AG10803 (cell line): ENCODE data around the gene PCDH9.
A peak's percentile ranks its signal among the peaks of the same experiment; 100 is the strongest.

Experiments used
- DNase-seq: peaks from one replicate; pipeline ENCODE4 v3.0.0; 2010; ENCODE audit warnings: low read depth
- H3K4me3 ChIP-seq: 2 replicates; pipeline ENCODE4 v1.5.1; 2011; ENCODE audit warnings: mild to moderate bottlenecking, low read length, control low read depth
- TF ChIP-seq, protein P1 (sequence below): conservative IDR thresholded peaks from 2 replicates; pipeline ENCODE4 v1.5.1; 2011; ENCODE audit warnings: mild to moderate bottlenecking, low read length, control low read depth, inconsistent platforms

The PCDH9 gene

DNA sequence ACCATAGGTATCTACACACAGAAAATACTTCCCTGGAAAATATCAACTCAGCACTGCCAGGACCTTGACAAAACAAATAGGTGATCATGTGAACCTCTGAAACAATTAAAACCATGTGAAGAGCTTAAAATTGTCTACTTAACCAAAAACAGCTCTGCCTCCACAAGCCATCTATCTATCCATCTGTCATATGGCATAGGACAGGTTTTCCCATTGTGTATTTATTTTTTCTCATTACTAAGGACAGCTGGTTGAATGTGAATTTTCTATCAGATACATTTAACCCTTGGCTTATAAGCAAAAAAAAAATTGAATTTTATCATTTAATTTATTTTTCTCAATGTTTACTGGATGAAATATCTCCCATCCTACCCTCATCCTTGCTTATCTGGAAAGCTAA is 279.5 kb downstream of the PCDH9 start:
- TF ChIP-seq, protein P1, sequence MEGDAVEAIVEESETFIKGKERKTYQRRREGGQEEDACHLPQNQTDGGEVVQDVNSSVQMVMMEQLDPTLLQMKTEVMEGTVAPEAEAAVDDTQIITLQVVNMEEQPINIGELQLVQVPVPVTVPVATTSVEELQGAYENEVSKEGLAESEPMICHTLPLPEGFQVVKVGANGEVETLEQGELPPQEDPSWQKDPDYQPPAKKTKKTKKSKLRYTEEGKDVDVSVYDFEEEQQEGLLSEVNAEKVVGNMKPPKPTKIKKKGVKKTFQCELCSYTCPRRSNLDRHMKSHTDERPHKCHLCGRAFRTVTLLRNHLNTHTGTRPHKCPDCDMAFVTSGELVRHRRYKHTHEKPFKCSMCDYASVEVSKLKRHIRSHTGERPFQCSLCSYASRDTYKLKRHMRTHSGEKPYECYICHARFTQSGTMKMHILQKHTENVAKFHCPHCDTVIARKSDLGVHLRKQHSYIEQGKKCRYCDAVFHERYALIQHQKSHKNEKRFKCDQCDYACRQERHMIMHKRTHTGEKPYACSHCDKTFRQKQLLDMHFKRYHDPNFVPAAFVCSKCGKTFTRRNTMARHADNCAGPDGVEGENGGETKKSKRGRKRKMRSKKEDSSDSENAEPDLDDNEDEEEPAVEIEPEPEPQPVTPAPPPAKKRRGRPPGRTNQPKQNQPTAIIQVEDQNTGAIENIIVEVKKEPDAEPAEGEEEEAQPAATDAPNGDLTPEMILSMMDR = no peak
- H3K4me3 ChIP-seq = no peak overlapping the region
- DNase-seq = no peak

DNA sequence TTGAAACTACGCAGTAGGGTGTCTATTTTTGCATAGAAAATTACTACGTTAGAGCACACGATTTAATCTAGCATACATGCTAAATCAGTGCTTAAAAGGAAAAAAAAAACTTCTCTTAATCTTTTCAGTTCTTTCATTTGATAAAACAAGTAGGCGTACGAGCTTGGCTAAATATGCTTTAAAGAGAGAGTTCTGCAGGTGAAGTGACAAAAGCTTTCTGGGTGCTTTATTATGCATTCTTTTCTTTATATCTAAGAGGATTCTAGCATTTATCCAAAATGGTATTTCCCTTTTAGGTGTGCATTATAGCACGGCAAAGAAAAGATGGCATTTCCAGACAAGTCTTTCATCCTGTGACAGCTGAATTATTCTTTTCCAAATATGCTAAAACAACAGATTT is 281.2 kb downstream of the PCDH9 start:
- TF ChIP-seq, protein P1 = no peak
- DNase-seq = no peak
- no peak overlapping the region for H3K4me3 ChIP-seq

DNA sequence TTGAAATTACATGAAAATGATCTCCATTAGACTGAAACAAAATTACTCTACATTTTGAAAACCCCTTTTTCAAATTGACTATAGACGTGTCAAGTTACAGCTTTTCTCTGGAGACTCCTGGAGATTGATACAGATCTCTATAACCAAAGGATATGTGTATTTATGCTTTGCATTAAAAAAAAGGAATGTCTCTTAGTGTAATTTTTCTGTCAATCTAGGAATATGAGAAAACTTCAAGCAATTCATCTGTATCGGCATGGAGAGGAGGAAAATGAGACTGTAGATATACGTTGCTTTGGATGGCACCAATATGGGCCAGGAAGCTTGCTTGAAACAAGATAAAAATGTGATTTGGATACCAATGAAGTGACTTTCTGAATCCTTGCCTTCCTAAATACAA is 286.6 kb downstream of the PCDH9 start:
- H3K4me3 ChIP-seq = no peak overlapping the region
- no peak for DNase-seq
- TF ChIP-seq, protein P1 = no peak

DNA sequence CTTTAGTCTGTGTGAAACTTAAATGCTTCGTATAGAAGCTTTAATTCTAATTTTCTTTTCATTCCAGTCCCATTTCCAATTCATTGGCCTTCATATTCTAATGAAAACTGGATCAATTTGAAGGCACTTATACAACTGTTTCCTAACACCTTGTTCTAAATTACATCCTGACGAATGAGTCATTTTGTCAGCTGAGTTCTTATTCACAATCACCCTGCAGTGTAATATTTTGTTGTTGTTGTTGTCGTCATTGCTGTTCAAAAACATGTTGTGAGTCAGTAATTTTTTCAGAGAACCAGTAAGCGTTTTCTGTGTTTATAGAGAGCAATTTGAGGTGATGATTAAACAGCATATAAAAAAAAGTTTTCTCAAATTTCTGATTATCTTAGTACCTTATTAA is 290.0 kb downstream of the PCDH9 start:
- H3K4me3 ChIP-seq = no peak overlapping the region
- no peak for DNase-seq
- TF ChIP-seq, protein P1 = no peak

DNA sequence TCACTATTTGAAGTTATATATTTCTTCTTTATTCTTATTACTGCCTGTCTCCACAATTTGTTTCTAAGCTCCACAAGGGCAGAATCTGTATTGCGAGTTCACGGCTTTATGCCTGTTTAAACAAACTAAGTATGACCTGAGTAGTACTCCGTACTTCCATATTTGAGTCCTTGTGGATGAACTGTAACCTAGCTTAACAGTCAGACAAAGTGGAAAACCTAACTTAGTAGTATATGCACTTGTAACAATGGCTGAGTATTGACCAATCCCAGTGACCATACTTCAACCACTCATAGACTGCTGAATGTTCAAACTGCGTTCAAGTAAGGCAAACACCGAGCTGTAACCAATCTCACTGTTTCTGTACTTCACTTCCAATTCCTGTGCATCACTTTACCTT is 292.7 kb downstream of the PCDH9 start:
- H3K4me3 ChIP-seq = no peak overlapping the region

DNA sequence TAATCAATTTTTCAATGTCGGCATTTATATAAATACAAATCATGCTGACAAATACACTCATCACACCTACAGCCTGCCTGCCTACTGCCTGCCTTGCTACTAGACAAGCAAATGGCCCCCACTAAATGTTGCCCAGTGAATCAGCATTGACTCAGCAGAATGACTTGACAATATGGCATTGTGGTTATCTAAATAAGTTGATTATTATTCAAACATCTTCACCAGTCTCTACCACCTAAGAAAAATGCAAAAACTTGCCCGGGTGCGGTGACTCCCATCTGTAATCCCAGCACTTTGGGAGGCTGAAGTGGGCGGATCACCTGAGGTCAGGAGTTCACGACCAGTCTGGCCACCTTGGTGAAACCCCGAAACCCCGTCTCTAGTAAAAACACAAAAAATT is 296.1 kb downstream of the PCDH9 start:
- peak; percentile 29 for DNase-seq
- TF ChIP-seq, protein P1 = no peak
- no peak overlapping the region for H3K4me3 ChIP-seq

More for the DNA sequence above, 292.7 kb downstream of the PCDH9 start:
- DNase-seq = no peak
- TF ChIP-seq, protein P1 = no peak

DNA sequence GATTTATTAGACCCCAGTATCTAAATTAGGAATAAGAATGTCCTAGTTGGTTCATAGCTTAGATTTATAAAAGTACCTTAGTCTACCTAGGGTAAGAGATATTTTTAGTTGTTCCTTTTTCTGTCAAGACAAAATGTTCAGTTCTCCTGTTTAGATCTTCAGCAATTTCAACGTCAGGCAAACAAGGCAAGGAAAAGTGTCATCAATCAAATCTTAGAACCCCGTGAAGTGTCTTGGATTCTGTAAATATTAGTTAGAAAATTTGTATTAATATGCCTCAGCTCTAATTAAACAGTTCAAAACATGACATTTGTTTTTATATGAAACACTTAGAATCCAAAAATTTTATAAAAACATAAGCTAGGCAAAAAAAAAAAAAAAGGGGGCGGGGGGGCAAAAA is 296.6 kb downstream of the PCDH9 start:
- TF ChIP-seq, protein P1 = no peak
- DNase-seq = no peak
- H3K4me3 ChIP-seq = no peak overlapping the region
